ENCODE results near the gene PEMT. TPM values are rescaled to one million over a fixed set of nuclear protein-coding genes. Genes with fewer than 3 reads are reported as not detected.

PEMT gene
- polyA plus RNA-seq, 3 donors: 25.2 to 33.8 (median 28.0) TPM

DNA sequence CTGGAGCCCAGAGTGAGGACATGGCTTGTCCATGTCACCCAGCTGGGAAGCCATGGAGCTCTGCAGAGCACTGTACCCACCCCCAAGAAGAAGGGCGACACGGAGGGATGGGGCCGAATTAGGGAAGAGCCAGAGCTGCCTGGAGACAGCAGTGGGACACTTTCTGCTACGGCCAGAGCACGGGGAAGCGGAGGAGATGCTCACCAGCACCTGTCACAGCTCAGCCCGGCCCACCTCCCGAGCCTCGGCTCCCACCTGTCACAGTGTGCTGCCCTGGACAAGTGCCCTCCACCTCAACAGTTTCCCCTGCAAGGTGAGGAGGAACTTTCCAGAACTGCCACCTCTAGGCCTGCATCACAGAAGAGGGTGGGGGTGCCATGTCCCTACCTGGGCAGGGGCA lies 36.4 kb downstream of the PEMT start:
- no peak for DNase-seq (ENCODE audit: low read depth in 3 of 3, low spot score in 2 of 3)

DNA sequence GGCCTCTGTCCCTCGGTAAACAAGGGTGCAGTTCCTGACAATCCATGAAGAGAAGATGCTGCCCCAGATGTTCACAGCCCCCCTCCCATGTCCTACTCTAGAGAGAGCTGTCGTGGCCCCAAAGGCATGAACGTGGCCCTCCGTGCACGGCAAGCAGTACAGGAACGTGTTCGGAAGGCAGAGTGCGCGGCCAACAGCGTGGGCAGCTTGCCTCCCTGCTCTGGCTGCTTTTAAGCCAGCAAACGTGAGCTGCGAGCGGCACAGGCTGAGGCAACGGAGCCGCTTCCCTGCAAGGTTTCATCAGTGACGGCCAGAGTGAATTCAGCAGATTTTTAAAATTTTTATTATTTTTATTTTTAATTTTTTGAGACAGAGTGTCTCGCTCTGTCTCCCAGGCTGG lies 37.2 kb downstream of the PEMT start:
- DNase-seq (ENCODE audit: low read depth in 3 of 3, low spot score in 2 of 3): no peak

DNA sequence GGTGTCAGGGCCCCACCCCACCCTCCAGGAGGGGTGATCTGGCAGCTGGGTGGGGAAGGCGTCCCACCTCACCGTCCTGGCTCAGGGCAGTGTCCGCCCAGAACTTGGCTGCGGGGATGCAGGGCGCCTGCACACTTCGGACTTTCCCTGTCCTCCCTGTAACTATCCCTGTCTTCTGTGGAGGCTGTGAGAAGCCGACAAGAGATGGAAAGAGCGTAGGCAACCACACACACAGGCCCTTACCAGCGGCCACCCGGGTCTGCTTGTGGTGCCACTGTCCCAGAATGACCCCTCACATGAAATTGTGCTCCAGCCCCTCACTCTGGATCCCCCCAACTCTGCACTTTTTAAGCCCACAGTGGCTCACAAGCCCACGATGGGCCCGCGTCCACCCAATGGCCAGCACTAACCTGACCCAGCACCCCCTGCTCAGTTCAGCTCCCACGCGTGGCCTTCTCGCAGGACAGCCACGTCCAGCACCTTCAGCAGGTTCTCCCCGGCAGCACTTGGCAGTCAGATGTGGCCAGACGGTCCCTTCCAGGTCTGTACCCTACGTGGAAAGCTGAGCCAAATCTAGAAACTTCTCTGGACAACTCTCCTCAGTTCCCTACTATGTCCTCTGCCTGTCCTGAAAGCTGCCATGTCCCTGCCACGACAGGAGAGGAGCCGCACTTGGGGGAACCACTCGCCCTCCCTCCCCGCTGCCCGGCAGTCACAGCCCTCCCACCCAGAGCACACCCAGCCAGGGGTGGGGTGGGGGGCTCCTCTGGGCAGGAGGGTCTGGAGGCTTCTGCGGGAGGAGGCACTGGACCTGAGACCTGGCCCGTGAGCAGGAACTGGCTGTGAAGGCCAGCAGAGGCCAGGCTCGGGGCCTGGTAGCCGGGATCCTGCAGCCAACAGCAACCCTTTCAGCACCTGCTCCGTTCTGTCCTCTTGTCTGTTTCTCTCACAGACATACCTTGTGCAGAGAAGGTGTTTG lies 38.0 kb downstream of the PEMT start:
- no peak for DNase-seq (ENCODE audit: low read depth in 3 of 3, low spot score in 2 of 3)

DNA sequence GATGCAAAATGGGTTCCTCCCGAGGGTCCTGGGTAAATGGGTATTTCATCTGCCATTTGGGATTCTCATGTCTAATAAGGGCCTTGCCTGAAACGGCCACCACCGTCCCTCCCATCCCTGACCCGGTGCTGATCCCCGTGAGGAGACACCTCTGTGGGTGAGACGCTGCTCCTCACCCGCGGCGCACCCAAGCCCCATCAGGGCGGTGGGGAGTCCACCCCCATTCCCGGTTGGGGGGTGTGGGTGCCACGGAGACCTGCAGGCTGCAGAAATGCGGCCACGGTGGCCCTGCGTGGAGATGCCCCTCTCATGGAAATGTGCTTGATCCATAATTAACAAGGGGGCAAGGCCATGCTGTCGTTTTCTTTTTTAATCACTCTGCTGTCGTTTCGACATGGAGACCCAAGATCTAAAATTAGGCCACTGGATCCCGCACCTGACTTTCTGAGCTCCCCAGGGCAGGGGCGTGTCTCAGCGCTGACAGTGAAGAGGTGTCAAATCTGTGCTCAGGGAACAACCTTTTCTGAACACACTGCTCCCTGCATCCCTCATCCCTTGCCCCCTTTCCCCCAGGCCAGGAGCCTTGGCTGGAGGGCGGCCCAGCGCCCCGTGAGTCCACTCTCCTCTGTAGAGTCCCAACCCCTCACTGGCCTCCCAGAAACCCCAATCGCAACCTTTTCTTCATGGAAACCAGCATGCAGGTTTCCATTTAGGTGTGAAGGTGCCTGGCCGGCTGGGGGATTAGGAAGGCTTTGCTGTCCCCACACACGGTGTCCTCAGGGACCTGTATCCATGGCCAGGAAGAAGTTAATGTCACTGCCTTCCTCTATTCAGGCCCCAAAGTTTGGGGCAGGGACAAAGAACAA lies 38.9 kb downstream of the PEMT start:
- no peak for DNase-seq (ENCODE audit: low read depth in 3 of 3, low spot score in 2 of 3)

DNA sequence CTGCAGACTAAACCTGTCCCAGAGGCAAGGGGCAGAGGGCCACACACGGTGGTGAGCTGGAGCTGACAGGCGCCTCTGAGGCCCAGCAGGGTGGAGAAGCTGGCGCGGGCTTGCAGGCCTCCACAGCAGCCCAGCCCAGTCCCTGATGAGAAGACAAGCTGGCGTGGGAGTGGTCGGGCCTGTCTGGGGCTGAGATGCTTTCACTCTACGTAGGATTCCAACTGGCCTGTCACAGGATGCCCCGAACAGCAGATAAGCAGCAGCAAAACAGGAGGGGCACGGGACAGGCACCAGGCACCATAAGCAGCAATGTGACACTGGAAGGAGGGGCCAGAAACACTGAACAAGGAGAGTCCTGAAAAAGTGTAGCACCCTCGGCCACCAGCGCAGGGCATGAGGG lies 40.1 kb downstream of the PEMT start:
- DNase-seq (ENCODE audit: low read depth in 3 of 3, low spot score in 2 of 3): peak; percentile 52 to 78 (median 67)

DNA sequence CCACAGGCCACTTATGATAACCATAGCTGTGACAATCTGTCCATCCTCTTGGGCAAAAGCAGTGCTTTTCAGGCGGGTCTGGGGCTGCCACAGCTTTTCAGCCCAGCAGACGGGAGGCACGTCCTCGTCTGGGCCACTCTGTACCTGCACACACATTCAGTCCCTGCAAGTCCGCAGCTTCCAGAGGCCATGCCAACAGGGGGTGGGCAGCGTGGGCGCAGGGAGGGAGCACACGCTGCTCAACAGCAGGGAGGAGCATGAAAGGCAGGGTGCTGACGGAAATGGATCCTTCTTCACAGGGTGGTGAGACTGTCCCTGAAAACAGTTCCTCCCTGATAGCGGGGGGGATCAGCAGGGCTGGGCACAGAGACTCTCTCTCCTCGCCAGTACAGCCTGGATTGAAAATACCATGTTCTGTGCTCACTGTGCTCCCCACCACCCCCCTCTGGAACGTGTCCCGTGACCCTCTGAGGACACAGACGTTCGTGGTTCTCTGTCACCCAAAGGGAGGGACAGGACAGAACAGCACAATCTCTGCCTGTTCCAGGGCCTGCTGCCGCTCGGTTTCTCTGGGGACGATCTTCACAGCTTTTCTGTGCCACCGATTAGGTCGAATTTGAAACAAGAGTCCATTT lies 41.7 kb downstream of the PEMT start:
- no peak for DNase-seq (ENCODE audit: low read depth in 3 of 3, low spot score in 2 of 3)

DNA sequence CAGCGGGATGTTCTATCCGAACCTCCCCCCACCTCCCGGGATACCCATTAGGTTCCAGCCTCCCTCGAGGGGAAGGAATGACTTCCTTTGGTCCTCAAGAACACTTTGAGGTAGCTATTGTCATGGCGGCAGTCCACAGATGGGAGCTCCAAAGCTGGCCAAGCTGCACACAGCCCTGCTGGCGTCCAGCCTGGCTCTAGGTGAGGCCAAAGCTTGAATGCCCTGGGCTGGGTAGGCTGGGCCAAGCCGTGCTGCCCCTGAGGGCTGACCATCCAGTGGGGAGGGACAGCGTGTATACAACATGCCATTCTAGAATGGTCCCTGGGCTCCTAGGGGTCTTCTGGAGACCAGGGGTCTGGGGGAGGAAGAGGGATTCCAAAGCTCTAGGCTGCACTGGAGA lies 43.5 kb downstream of the PEMT start:
- DNase-seq (ENCODE audit: low read depth in 3 of 3, low spot score in 2 of 3): no peak

DNA sequence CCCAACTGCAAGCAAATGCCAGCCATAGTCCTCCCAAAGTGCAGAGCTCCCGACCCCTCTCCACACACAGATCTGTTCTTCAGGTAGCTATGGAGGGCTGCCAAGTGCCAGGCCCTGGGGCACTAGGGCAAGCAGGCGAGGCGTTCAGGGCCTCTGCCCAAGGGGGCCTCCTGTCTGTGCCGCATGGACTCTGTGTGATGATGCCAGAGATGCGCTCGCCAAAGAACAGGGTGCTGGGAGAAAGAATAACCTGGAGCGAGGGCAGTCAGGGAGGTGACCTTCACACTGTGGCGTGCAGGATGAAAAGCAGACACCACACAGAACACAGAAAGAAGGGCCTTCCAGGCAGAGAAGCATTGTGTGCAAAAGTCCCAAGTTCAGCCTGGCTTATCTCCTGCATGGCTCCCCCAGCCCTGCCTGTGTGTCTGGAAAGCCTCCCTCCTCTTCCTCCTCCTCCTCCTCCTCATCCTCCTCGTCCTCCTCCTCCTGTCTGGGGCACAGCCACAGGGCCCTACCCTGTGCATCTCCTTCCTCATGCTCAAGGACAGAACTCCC lies 44.2 kb downstream of the PEMT start:
- DNase-seq (ENCODE audit: low read depth in 3 of 3, low spot score in 2 of 3): no peak

DNA sequence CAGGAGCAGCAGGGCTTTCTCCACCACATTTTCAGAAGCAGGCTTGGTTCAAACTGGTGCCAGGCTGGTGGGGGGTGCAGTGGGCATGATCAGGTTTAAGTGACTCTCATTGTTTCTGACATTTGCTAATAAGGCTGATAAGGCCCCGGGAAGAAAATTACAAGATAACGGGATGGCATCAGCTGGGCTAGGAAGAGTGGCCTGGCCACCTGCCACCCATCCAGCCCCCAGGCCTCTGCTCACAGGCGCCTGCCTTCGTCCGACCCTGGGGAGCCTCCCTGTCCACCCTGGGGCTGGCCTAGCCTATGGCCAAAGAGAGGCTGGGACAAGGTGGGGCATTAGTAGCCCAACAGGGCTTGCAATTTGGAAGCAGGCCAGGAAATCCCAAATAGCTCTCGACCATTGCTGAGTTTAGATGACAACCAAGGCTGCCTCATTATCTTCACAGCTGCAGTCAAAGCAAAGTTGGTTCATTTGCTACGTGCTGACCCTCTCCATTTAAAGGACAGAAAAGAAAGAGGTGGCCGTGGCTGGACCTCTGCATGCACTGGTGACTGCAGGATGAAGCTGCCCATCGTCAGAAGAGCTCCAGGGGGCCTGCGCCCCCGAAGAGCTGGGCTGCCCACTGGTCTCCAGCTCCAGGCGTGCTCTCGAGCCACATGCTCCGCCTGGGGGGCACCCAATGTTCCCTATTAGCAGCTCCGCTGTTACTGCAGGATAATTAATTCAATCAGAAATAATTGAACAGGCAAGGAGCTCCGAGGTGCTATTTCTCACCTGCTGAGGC lies 44.9 kb downstream of the PEMT start:
- no peak for DNase-seq (ENCODE audit: low read depth in 3 of 3, low spot score in 2 of 3)

DNA sequence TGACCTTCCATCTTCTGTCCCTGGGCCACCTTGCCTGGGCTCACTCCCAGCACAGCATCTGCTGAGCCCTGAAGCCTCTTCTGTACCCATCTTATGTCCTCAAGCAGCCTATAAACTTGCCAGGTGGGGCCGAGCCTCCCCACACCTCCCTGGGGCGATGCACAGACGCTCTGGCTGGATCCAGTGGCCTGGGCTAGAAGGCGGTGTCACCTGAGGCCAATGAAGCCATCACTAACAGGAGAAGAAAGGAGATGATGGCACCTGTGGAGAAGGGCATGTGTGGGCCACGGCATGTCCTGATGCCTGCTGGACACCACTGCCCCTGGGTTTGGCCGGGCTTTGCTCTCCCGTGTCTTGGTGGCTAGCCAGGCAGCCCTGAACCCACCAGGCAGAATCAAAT lies 45.5 kb downstream of the PEMT start:
- no peak for DNase-seq (ENCODE audit: low read depth in 3 of 3, low spot score in 2 of 3)

DNA sequence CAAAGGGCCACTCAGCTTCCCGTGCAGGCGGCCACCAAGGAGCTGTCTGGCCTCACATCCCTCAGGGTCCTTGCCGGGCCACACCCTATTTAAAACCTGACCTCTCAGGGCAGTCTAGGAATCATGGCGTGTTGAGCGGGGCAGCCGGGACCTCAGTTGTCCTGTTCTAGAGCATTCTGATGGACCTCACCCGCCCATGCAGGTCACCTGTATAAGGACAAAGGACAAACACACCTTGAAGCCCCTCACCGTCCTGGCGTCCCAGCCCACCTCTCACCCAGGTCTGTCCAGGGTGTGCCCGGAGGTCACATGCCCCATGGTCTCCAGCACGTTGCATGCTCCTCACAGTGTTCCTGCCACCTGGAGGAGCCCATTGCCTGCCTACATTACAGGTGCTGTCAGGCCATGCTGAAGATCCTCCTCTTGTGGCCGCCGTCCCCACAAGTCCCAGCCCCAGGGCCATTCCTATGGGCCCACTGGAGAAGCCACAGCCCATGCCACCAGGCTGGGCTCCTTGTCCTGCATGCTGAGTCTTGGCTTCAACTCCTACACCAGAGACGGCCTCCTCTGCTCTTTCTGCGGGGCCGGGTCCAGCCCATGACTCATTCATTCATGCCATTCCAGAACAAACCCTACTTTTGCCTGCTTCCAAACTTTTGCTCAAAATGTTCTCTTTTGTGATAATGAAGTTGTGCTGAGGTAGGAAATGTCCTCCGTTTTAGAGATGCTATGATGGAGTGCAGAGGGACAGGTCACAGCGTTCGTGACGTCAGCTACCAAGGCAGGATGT lies 46.3 kb downstream of the PEMT start:
- no peak for DNase-seq (ENCODE audit: low read depth in 3 of 3, low spot score in 2 of 3)

DNA sequence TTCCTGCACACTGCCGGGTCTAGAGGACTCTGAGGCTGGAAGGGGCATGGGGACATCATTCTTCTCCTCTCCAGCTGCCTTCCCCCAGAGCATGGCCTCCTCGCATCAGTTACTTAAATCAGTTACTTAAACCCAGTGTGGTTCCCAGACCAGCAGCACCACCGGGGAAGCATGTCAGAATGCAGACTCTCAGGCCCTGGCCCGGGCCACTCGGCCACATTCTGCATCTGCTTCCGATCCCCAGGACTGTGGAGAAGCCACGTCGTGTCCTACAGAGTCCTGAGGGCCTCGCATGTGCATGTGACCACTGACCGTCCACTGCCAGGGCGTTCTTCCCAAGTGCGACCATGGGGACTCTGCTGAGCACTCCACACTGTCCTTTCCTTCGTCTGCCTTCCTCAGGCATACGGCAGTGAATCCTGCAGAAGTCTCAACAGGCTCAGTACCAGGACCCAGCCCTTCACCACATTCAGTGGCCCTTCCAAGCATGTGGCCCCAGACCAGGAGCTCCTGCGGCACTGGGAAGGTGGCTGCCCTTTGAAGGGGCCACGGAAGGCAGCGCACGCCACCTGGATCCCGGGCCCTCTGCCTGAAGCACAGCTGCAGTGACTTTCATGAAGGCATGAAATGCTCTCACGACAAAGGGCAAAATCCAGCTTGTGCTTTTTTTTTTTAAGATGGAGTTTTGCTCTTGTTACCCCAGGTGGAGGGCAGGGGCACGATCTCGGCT lies 48.4 kb downstream of the PEMT start:
- no peak for DNase-seq (ENCODE audit: low read depth in 3 of 3, low spot score in 2 of 3)

DNA sequence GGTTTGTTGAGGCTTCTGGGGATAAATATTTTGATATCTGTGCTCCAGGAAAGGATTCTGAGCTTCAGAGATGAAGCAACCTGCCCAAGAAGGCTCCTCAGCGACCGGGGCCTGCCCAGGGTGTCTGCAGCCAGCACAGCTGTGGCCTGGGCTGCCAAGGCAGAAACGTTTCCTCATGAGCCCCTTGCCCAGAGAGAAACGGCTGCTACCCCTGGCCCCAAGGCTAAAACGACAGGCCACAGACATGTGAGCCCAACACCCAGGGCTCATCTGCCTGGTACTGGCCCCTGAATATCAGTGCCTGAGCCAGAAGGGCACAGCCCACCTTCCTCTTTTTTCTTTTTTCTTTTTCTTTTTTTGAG lies 49.9 kb downstream of the PEMT start:
- DNase-seq (ENCODE audit: low read depth in 3 of 3, low spot score in 2 of 3): no peak

DNA sequence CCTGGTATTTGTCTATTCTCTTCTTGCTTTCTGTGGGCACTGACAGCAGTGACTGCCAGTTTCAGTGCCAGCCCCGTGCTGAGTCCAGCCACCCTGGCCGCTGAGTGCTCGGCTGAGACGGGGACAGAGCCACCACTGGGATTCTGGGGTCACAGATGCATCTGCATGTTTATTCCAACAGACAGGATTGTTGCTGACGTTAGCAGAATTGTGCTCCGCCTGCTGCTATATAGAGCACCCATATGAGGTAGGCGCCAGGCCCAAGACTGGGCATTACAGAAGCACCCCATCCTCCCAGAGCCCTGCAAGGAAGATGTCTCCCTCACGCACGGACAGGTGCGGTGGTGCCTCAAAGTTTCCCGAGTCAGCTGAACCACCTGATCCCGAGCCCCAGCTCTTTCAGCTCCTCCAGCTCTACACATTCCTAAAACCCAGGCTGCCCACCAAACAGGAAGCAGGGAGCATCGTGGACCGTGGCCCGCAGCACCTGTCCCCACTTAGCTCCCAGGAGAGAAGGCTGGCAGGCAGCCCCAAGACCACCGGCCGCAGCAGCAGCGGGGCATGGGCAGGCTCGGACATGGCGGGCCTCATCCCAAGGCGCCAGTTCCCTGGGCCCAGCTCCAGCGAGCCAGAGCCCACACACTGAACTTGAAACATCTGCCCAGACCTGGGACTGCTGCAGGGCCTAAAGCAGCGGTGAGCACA lies 50.4 kb downstream of the PEMT start:
- DNase-seq (ENCODE audit: low read depth in 3 of 3, low spot score in 2 of 3): no peak

DNA sequence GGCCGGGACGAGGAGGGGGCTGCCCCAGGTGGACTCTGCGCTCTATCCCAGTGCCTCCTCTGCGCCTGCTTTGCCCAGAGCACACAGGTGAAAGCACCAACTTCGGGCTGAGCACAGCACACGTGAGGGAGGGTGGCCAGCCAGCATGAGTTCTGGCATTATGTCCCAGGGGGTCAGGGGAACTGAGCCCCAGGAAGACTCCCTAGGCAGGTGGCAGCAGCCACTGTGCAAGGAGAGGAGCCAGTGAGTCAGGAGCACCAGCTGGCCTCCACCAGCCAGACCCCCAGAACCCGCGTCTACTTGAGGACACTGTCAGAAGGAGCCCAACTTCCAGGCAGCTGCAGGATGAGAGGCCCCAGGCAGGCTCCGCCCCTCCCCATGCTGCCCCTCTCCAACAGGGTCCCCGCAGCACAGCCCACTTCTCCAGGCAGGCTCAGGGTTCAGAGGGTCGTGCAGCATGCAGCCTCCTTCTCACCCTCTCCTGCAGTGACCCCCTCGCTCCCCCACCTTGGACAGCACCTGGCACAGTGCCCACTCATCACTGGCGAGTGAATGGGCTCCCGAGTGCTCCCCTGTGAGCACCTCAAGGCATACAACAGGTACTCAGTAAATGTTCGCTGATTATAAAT lies 51.1 kb downstream of the PEMT start:
- no peak for DNase-seq (ENCODE audit: low read depth in 3 of 3, low spot score in 2 of 3)

DNA sequence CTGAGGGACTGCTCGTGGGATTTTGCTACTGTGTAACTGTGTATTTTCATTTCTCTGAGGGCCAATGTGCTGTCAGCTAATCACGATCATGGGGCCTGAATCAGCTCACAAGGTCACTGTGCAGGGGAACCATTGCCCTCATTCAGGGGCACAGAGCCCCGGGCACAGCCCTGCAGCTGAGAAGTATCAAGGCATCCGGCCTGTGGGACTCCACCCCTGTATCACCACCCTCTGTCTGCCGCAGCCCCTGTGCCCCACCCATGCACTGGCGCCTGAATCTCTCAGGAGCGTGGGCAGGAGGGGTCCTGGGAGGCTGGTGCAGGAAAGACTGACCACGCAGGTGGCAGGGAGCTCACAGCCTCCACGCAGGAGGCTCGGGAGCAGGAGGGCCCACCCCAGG lies 51.9 kb downstream of the PEMT start:
- DNase-seq (ENCODE audit: low read depth in 3 of 3, low spot score in 2 of 3): no peak

Measured in right renal cortex interstitium (tissue), 3 donors.